ENCODE results near the gene GRB7. TPM values are rescaled to one million over a fixed set of nuclear protein-coding genes. Genes with fewer than 3 reads are reported as not detected.

GRB7 gene
- total and polyA plus RNA-seq, 9 of the 15 experiments (the other 6 are each of a cell fraction or from before 2014, with no cell fraction given), result 0.04 to 6.2 (median 2.2) TPM

- H3K4me1 ChIP-seq (replicated peaks in 1 of 2; ENCODE audit: control insufficient read depth in 2 of 2, insufficient read depth in 2 of 2, low read length in 2 of 2), result peaks cover 20 to 57% of the 10 kb centered on the region in 2 experiments
- in situ Hi-C loops (cut with MboI) (no loop called here), intact Hi-C loops (cut with micrococcal nuclease) (no loop called here)
- 48% methylated on average over 9 of the region's 18 CpGs for WGBS (ENCODE audit: insufficient coverage, low coverage, missing lambda C conversion rate)
- FAIRE-seq (no peak), ATAC-seq (no peak), DNase-seq (ENCODE audit: extremely low read depth in 1 of 4, low spot score in 3 of 4) (no peak)
- H4K20me1 ChIP-seq (replicated peaks; ENCODE audit: control insufficient read depth, insufficient read depth, low read length), result no peaks in the 10 kb centered on the region
- no peak overlapping the region for H3K27ac ChIP-seq (ENCODE audit: extremely low read depth, low read depth, low read length)
- no peak overlapping the region for H3K4me3 ChIP-seq
- no peaks in the 10 kb centered on the region for H3K36me3 ChIP-seq (ENCODE audit: control insufficient read depth, insufficient read depth, low read length)
- no peaks in the 10 kb centered on the region for H3K9me3 ChIP-seq (replicated peaks; ENCODE audit: control insufficient read depth, insufficient read depth, low read depth, low read length)
- POLR2A ChIA-PET, result no interaction called here
- H3K9me1 ChIP-seq (ENCODE audit: control insufficient read depth, insufficient read depth, low read length), result no peaks in the 10 kb centered on the region
- no peaks in the 10 kb centered on the region for H3K79me2 ChIP-seq (ENCODE audit: control insufficient read depth, insufficient read depth, low read length)
- H2AFZ ChIP-seq (ENCODE audit: low read depth, low read length), result no peak overlapping the region
- no TSS peak for BruUV-seq (replicated peaks)
- no peaks in the 10 kb centered on the region for H3K27me3 ChIP-seq (ENCODE audit: control insufficient read depth in 2 of 2, insufficient read depth in 2 of 2, low read length in 2 of 2)
- H3K4me2 ChIP-seq (ENCODE audit: insufficient read depth, low read length), result no peak overlapping the region
- no peak overlapping the region for H3K9ac ChIP-seq (ENCODE audit: insufficient read depth in 1 of 2, low read depth in 2 of 2, low read length in 2 of 2)
- CTCF ChIA-PET (ENCODE audit: low intra/inter-chr PET ratio), result no interaction called here
- TF ChIP-seq ZNF280A (IDR thresholded peaks at IDR 0.05; ENCODE audit: low read depth, partially characterized antibody), result no peak
- TF ChIP-seq ARID4B (CRISPR knock-in tag; IDR thresholded peaks at IDR 0.05), result no peak
- TF ChIP-seq ESRRA (IDR thresholded peaks at IDR 0.05; ENCODE audit: borderline replicate concordance, low read depth), result no peak
- TF ChIP-seq, protein P1, sequence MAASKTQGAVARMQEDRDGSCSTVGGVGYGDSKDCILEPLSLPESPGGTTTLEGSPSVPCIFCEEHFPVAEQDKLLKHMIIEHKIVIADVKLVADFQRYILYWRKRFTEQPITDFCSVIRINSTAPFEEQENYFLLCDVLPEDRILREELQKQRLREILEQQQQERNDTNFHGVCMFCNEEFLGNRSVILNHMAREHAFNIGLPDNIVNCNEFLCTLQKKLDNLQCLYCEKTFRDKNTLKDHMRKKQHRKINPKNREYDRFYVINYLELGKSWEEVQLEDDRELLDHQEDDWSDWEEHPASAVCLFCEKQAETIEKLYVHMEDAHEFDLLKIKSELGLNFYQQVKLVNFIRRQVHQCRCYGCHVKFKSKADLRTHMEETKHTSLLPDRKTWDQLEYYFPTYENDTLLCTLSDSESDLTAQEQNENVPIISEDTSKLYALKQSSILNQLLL (CRISPR knock-in tag; IDR thresholded peaks at IDR 0.05; ENCODE audit: borderline replicate concordance), result no peak
- no peak for TF ChIP-seq BCLAF1 (IDR thresholded peaks at IDR 0.05; ENCODE audit: borderline replicate concordance in 1 of 2, control insufficient read depth in 1 of 2, low read depth in 2 of 2, low read length in 1 of 2)
- TF ChIP-seq RBBP5 (IDR thresholded peaks at IDR 0.05; ENCODE audit: borderline replicate concordance, insufficient read depth, low read length, poor library complexity, severe bottlenecking), result no peak
- TF ChIP-seq MEF2A (IDR thresholded peaks at IDR 0.05; ENCODE audit: control insufficient read depth, low read depth, low read length), result no peak
- no peak for TF ChIP-seq MAFG (tag; conservative IDR thresholded peaks at IDR 0.05)
- TF ChIP-seq EP300 (IDR thresholded peaks at IDR 0.05; ENCODE audit: low read length), result no peak
- no peak for TF ChIP-seq NR1H2 (CRISPR knock-in tag; IDR thresholded peaks at IDR 0.05)
Observed at GRCh38 chr17:39742126-39742855, 4.6 kb downstream of the GRB7 start.

Data from K562 (cell line).